T follicular helper cell (primary cell): ENCODE measurements around the gene NRP2.

Experiments used
- DNase-seq: peaks from one replicate; pipeline ENCODE4 v3.0.0-alpha.2; 2020; ENCODE audit warnings: low read depth
- total RNA-seq, 2 experiments: gene quantifications; one replicate each; lab custom pipeline; 2026; lab: John Stamatoyannopoulos, UW

The NRP2 gene, protein sequence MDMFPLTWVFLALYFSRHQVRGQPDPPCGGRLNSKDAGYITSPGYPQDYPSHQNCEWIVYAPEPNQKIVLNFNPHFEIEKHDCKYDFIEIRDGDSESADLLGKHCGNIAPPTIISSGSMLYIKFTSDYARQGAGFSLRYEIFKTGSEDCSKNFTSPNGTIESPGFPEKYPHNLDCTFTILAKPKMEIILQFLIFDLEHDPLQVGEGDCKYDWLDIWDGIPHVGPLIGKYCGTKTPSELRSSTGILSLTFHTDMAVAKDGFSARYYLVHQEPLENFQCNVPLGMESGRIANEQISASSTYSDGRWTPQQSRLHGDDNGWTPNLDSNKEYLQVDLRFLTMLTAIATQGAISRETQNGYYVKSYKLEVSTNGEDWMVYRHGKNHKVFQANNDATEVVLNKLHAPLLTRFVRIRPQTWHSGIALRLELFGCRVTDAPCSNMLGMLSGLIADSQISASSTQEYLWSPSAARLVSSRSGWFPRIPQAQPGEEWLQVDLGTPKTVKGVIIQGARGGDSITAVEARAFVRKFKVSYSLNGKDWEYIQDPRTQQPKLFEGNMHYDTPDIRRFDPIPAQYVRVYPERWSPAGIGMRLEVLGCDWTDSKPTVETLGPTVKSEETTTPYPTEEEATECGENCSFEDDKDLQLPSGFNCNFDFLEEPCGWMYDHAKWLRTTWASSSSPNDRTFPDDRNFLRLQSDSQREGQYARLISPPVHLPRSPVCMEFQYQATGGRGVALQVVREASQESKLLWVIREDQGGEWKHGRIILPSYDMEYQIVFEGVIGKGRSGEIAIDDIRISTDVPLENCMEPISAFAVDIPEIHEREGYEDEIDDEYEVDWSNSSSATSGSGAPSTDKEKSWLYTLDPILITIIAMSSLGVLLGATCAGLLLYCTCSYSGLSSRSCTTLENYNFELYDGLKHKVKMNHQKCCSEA
- 0.39 to 0.54 reads per million in 2 experiments for total RNA-seq

DNA sequence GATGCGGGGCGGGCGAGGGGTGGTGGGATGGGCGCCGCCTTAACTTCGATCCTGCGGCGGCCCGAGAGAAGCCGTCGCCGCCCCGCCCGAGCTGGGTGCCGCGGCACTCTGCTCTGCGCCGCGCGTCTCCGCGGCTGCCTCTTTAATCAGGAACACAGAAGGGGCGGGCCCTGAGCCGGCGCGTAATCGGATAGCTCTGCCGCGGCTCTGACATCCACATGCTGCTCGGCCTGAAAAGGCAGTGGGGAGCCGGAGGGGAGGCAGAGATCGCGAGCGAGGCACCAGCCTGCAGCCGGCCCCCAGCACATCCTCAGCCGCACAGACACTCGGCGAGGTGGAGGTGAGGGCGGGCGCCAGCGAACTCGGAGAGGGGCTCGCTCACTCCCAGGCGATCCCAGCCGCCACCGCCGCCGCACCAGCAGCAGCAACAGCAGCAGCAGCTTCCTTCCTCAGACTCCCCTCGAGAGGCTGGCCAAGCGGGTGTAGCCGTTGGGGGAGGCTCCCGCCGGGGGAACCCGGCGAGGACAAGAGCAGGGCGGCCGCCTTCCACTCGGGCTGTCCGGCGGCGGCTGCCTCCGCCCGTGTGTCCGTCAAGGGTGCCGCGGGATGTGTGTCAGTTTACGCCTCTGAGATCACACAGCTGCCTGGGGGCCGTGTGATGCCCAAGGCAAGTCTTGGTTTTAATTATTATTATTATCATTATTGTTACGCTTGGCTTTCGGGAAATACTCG lies at the start of gene NRP2:
Gene NRP2 (plus strand): TSS at position 263 of the 732 bp plus-strand sequence. CDS start 790 bp downstream, outside the sequence.
- DNase-seq, result no peak

- DNase-seq, result no peak
Measured at GRCh38 chr2:205633994-205634393, 48.3 kb upstream of the NRP2 start.

DNA sequence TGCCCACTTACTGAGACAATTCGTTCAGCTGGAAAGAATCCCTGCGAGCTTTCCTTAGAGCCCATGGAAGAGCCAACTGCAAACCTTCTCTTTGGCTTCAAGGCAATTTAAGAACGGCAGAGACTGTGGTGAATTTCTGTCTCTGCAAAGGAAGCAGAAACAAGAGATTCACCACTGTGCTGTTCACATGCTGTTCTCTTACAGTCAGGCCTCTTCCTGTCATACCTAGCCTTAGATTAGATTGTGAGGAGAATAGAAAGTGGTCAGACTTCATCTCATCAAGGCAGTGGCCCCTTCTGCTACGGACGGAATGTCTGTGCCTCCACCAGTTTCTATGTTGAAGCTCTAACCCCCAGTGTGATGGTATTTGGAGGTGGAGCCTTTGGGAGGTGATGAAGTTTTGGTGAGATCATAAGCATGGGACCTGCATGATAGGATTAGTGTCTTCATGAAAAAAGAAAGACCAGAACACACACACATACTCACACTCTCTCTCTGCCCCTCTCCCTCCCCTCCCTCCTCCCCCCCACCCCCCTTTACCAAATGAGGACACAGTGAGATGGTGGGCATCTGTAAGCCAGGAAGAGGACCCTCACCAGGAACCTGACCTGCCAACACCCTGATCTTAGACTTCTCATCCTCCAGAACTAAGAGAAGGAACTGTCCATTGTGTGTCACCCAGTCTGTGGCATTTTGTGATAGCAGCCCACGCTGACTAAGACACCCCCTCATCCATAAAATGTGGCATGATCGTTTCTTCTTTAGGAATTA lies 45.6 kb upstream of the NRP2 start:
- DNase-seq, result no peak

GRCh38 chr2:205637320-205637602 lies 45.0 kb upstream of the NRP2 start:
- no peak for DNase-seq

GRCh38 chr2:205637779-205638503 lies 44.4 kb upstream of the NRP2 start:
- no peak for DNase-seq

- DNase-seq, result no peak
Measured at GRCh38 chr2:205640716-205641115, 41.6 kb upstream of the NRP2 start.

GRCh38 chr2:205642599-205643356 lies 39.5 kb upstream of the NRP2 start:
- no peak for DNase-seq

GRCh38 chr2:205643391-205643885 lies 38.9 kb upstream of the NRP2 start:
- DNase-seq, result no peak

DNA sequence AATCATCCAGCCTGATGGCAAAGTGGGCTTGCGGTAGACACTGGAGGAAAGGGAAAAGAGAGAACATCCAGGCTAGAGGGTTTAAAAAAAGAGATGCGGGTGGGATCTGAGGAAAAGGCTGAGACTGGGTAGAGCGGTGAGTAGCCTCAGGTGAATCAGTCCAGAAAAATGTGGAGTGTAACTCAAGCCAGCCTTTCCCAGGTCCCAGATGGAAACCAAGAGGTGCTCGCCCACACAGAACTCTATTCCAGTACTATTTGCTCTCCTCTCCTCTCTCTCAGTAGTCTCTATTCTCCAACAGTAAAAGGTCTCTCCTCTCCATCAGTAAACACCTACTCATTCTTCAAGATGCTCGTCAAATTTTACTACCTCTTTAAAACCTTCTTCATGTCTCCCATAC lies 38.3 kb upstream of the NRP2 start:
- no peak for DNase-seq

GRCh38 chr2:205646680-205647079 lies 35.6 kb upstream of the NRP2 start:
- no peak for DNase-seq

GRCh38 chr2:205650450-205650849 lies 31.9 kb upstream of the NRP2 start:
- DNase-seq, result no peak

- no peak for DNase-seq
Measured at GRCh38 chr2:205650931-205651330, 31.4 kb upstream of the NRP2 start.

GRCh38 chr2:205651719-205652118 lies 30.6 kb upstream of the NRP2 start:
- DNase-seq, result no peak

- DNase-seq, result no peak
Measured at GRCh38 chr2:205654878-205655605, 27.3 kb upstream of the NRP2 start.

GRCh38 chr2:205655779-205656456 lies 26.4 kb upstream of the NRP2 start:
- no peak for DNase-seq

DNA sequence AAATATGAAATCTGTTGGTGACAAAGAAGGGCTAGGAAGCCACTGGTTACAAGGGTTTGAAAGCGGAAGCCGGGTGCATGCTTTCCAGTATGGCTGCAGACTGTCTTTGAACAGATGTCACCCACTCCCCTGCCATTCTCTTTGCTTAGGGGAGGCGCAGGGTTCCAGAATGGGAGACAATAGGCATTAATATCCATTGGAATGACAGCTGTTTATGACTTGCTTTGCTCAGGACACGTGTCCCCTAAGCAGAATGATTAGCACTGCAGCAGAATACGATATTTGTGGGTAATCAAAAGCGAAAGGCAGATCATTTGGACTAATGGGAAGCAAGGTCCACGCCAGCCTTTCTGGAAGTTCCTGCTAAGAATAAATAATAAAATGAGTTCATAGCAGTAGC lies 25.8 kb upstream of the NRP2 start:
- no peak for DNase-seq

- no peak for DNase-seq
Measured at GRCh38 chr2:205656941-205657340, 25.4 kb upstream of the NRP2 start.

DNA sequence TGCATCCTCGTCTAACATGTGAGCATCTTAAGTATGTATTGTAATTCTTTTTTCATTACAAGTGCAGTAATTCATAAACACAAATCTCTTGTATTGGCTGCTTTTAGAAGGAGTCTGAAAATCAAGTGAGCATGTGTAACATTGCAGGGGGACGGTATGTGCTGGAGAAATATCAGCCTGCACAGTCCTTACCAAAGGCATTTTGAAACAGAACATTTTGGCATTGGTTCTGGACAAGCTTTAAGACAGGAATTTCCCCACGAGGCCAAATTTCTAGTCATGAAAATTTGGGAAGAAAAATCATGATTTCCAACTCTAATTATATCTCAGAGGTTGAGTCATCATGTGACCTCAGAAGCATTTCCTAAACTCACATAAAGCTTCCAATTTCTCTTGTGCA lies 24.7 kb upstream of the NRP2 start:
- DNase-seq, result no peak

- no peak for DNase-seq
Measured at GRCh38 chr2:205658068-205658467, 24.2 kb upstream of the NRP2 start.
